ENCODE data around the gene FGFR3. TPM values are rescaled to one million over a fixed set of nuclear protein-coding genes. Genes with fewer than 3 reads are reported as not detected.
"Not testable (repeated sequence)": the region's sequence is repeated elsewhere in the genome, so short reads cannot be mapped to it uniquely, and the experiment has no call there.

Gene FGFR3
- polyA plus RNA-seq, 3 donors: 67.4 to 139 (median 98.6) TPM

DNA sequence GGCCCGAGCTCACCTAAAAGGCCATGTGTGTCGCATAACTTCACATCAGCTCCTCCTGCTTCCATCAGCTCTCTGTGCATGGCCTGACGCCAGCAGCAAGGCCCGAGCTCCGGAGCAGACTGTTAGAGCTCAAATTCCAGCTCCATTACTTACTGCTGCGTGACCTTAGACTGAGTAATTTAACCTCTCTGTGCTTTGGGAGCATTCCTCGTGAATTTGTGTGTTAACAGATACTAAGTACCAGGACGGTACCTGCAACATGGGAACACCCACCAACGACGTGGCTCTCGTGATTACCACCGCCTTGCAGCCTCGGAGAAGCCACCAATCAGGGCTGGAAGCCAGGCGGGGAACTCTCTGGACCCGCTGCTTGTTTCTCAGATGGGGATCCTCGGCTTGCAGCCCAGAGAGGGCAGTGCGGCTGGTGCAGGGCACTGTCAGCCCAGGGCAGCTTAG lies 49.9 kb downstream of the FGFR3 start:
- no peak for DNase-seq (ENCODE audit: extremely low read depth in 1 of 11, low read depth in 9 of 11, low spot score in 4 of 11)

DNA sequence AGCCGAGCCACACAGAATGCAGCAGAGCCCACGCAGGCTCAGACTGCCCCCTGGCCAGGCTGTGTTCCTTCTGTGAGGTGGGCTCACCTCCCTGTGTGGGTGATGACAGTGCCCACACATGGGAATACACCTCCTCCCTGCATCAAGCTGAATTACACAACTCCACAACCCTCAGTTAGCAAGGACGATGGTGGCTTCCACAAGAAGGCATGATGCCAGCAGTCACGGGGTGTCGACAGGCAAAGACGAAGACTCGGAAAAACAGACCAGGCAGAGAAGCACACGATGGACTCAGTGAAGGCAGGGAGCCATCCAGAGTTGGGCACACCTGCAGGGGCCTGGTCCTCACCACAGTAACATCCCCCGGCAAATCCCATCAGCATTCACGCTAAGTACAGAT lies 50.8 kb downstream of the FGFR3 start:
- DNase-seq (ENCODE audit: extremely low read depth in 1 of 11, low read depth in 9 of 11, low spot score in 4 of 11): no peak

DNA sequence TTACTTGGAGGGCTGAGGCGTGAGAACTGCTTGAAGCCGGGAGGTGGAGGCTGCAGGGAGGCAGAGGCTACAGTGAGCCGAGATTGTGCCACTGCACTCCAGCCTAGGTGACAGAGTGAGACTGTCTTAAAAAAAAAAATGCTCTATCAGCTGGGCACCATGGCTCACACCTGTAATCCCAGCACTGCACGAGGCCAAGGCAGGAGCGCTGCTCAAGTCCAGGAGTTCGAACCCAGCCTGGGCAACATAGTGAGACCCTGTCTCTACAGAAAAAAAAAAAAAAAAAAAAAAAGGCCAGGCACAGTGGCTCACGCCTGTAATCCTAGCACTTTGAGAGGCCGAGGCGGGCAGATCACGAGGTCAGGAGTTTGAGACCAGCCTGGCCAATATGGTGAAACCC lies 51.5 kb downstream of the FGFR3 start:
- DNase-seq (ENCODE audit: extremely low read depth in 1 of 11, low read depth in 9 of 11, low spot score in 4 of 11): not testable (repeated sequence)

DNA sequence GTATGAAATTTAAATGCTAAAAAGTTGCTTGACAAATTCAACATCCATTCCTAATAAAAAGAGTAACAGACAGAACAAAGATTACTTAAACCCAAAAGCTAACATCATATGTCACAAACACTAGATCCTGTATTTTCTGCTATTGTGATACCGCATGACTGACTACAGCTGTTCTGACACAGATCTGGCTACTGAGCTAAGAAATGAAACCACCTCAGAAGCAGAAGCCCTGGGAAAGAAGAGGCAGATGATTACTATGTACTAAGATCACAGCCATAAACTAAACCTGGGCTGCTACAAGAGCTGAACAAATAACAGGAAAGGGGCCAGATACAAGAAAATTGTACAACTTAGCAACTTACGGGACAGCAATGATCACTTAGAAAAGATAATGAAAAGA lies 53.5 kb downstream of the FGFR3 start:
- no peak for DNase-seq (ENCODE audit: extremely low read depth in 1 of 11, low read depth in 9 of 11, low spot score in 4 of 11)

DNA sequence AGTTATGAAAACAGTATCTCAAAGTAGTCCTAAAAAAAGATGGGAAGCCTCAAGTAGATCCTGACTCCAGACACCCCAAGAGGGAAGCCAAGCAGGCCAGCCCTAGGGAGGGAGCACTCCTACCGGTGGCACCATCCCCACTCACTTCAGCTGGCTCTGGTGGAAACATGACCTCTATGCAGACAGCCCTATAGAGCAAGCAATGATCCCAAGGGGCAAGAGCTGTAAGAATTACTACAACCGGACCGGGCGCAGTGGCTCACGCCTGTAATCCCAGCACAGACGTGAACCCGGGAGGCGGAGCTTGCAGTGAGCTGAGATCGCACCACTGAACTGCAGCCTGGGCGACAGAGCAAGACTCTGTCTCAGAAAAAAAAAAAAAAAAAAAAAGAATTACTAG lies 57.2 kb downstream of the FGFR3 start:
- no peak for DNase-seq (ENCODE audit: extremely low read depth in 1 of 11, low read depth in 9 of 11, low spot score in 4 of 11)

DNA sequence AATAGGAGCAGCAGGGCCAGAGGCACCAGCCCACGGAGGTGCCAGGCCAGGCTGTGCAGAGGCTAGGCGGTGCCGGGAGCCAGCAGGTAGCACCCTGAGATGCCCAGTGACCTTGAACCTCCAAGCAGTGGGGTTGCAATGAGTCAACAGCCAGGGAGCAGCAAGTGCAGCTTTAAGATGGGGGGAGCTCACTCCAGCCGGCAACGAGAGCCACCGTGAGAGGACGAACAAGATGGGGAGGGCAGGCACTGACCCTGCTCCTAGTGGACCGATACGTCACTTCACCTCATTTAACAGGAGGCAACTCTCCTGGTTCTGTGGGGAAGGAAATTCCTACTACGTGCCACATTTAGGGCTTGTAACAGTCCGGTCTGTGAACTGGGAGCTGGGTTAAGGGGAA lies 58.1 kb downstream of the FGFR3 start:
- no peak for DNase-seq (ENCODE audit: extremely low read depth in 1 of 11, low read depth in 9 of 11, low spot score in 4 of 11)

DNA sequence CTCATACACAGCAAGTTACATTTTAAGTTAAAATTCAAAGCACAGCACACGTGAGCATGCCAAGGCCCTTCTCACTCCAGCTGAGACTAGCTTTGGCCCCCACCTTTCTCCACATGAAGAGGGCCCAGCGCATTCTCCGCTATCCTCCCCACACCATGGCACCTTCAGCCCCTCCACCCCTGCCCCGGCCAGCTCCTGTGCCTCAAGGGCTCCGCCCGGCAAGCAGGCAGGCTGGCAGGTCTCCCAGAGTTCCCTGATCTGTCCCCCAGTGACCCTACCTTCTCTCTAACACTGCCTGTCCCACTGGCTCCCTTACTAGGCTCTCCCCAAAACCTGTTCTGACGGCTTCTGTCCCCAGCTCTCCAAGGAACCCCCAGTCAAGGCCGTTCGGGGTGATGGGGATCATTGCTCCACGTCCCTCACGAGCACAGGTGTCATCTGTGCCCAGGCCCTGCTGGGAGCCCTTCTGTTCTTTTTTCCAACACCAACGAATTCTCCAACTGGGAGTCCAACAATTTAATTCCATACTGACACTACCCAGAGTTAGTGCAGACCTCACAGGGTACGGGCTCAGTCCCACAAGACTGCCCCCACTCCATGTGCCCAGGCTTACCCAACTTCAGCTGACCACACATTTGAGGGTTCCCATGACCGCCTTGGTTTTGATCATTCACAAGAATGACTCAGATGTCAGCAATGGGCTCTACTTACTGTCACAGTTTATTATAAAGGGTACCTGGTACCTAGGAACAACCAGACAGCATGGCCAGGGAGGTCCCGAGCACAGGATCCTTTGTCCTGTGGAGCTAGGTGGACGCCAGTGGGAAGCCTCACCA lies 58.7 kb downstream of the FGFR3 start:
- DNase-seq (ENCODE audit: extremely low read depth in 1 of 11, low read depth in 9 of 11, low spot score in 4 of 11): no peak

DNA sequence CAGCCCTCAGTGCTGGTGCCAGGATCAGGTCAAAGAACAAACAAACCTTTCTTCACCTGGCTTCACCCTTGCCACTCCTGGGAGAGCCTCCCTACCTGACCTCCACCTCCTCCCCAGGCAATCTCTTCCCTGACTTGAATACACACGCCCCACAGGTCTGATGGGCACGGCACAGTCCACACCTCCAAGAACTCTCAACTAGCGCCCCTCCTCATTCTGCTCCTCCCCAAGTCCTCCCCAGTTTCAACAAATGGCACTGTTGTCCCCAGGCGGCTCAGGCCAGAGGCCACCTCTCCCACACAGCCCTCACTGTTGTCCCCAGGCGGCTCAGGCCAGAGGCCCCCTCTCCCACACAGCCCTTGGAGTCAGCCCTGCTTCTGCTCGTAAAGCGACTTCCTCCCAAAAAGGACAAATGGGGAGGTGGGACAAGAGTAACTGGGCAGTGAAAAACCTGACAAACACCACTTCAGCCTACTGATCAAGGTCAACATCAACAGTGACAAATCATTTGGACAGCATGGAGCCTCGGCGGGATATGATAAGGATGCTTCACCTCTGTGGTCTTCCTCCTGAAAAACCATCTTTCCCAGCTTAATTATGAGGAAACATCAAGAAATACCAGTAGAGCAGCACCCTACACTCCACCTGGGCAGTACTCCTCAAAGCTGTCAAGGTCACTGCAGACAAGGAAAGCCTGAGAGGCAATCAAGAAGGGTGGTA lies 60.0 kb downstream of the FGFR3 start:
- DNase-seq (ENCODE audit: extremely low read depth in 1 of 11, low read depth in 9 of 11, low spot score in 4 of 11): no peak

DNA sequence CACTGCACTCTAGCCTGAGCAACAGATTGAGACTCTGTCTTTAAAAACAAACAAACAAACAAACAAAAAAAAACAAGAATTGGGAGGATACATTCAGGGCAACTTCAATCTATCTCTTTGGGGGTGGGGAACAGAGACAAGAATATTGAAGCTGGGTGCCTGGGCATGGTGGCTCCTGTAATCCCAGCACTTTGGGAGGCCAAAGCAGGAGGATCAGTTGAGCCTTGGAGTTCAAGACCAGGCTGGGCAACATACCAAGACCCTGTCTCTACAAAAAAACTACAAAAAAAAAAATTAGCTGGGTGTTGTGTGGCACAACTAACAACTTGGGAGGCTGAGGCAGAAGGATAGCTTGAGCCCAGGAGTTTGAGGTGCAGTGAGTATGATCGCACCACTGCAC lies 61.7 kb downstream of the FGFR3 start:
- DNase-seq (ENCODE audit: extremely low read depth in 1 of 11, low read depth in 9 of 11, low spot score in 4 of 11): no peak

DNA sequence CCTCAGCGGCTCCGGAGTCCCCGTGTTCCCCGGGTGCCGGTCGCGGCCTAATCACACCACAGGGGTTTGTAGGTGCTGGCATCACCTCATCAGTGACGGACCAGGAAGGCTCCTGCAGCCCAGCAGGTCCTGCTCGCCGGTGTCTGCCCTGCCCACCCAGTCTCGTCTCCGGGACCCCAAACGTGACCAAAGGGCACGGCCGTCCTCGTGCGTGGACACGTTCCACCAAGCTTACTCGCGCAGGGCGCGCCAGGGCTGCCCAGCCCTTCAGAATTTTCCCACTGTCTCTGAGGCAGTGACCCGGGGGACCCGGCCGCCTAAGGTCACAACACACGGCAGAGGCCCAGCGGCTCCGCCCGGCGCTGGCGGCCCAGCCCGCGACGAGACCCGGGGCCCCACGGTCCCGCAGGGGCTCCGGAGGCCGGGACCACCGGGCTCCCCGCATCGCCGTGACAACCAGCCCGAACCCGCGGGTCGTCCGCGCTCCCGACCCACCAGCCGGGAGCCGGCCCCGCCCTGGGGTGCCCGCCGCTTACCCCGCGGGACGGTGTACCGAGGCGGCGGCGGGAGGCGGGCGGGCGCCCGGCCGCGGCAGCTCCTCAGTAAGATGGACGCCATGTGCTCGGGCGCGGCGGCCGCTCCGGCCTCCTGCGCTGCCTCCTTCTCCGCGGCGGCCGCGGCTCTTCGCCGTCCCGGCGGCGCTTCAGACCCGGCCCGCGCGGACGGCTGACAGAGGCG lies 62.4 kb downstream of the FGFR3 start:
- DNase-seq (ENCODE audit: extremely low read depth in 1 of 11, low read depth in 9 of 11, low spot score in 4 of 11): no peak

DNA sequence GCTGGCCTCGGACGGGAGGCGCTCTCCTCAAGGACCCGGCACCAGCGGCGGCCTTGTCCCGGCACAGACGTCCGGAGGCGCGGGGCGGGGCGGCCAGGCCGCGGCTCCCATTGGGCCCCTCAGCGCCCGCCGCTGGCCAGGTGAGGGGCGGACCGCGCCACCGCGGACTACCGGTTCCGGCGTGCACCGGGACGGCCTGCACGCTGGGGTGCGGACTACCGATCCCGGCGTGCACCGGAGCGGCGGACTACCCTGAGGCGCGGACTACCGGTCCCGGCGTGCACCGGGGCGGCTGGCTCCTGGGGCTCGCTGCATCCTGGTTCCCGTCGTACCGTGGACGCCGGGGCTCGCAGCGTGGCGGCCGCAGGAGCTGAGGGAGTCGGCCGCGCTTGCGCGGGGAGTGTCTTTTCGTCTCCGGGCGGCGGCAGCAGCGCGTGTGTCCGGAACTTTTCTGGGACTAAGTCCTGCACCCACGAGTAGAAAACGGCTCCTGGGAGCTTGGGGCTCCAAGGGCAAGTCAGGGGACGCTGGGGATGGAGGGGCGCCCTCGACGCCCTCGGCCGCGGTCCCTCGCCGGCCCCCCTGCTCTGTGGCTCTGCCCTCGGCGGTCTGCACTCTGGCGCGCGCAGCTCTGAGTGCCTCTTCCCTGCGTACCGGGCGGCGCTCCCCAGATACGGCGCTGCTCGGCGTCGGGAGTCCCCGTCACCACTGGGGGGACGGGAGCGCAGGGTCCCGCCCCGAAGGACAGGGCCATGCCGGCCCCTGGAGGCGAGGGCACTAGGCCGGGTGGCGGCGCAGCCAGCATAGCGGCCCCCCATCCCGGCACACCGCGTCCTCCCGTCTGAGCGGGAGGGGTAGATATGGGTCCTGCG lies 63.2 kb downstream of the FGFR3 start, which contains the start of gene LETM1:
TSS of gene LETM1 (minus strand) at position 86 of the 872 bp plus-strand sequence. CDS start 206 bp downstream, outside the sequence.
- DNase-seq (ENCODE audit: extremely low read depth in 1 of 11, low read depth in 9 of 11, low spot score in 4 of 11): peak; percentile 60 to 92 (median 90)

DNA sequence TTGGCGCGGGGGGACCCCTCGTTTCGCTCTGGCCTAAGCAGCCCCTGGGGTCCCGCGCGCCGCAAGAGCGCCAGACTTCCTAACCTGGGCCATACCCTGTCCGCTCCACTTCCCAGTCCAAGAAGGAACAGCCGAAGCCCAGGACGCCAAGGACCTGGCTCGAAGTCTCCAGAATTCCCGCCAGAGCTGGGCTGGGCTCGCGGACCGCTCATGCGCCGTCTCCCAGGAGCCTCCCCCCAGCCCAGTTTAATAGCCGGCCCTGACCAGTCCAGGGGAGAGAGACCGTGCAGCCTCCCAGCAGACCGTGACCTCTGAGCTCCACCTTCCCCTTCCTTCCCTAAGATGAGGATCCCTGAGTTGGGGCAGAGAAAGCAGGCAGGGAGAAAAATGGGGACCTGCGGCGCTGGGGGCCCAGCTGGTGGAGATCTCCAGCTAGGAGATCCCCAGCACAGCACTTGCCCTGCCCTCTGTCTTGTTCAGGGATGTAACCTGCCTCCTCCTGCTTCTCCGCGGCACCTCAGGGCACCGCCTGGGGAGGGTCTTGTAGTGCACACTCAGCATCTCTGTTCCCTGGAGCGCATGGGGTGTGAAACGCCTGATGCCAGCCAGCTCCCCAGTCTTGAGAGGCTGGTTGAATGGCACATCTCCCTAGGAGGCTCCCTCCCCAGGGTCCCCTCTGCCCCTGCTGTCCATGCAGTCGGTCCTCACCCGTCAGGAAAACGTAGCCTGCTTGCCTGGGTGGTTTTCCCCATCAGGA lies 64.0 kb downstream of the FGFR3 start:
- DNase-seq (ENCODE audit: extremely low read depth in 1 of 11, low read depth in 9 of 11, low spot score in 4 of 11): no peak

DNA sequence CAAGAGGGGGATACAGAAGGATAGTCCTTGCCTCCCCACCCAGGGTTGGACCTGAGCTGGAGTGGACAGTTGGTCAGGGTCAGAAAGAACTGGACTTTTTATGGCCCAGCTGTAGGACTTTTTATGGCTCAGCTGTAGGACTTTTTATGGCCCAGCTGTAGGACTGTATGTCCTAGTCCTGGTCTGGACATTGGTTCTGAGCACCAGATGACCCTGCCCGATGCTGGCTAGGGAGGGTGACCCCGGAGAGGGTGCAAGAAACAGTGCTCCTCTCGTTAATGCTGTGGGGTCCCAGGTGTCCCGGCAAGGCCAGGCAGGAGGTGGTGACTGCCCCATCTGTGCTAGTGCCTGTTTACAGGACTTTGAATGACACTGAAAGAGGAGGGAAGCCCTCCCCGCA lies 64.8 kb downstream of the FGFR3 start:
- DNase-seq (ENCODE audit: extremely low read depth in 1 of 11, low read depth in 9 of 11, low spot score in 4 of 11): no peak

Other genes starting within 250 kb of the FGFR3 start
- gene FAM53A, start 109.0 kb upstream of the FGFR3 start, polyA plus RNA-seq (ENCODE audit: insufficient read length in 3 of 3): 1 to 10 TPM; 2.0 to 3.0 (median 2.8) TPM
- 100 to 1,000 TPM in 1 of 3 donors, 10 to 100 TPM in 2; 73.1 to 105 (median 89.0) TPM for gene SLBP, start 81.0 kb upstream of the FGFR3 start, polyA plus RNA-seq (ENCODE audit: insufficient read length in 3 of 3)
- 10 to 100 TPM; 33.0 to 51.1 (median 48.1) TPM for gene TMEM129, start 72.0 kb upstream of the FGFR3 start, polyA plus RNA-seq (ENCODE audit: insufficient read length in 3 of 3)
- 10 to 100 TPM; 40.0 to 56.0 (median 50.8) TPM for gene TACC3, start 71.8 kb upstream of the FGFR3 start, polyA plus RNA-seq (ENCODE audit: insufficient read length in 3 of 3)
- 10 to 100 TPM; 21.5 to 28.7 (median 25.7) TPM for gene LETM1, start 62.9 kb downstream of the FGFR3 start, polyA plus RNA-seq (ENCODE audit: insufficient read length in 3 of 3)
- 10 to 100 TPM; 80.1 to 85.2 (median 81.7) TPM for gene NSD2, start 78.1 kb downstream of the FGFR3 start, polyA plus RNA-seq (ENCODE audit: insufficient read length in 3 of 3)
- gene NELFA, start 215.7 kb downstream of the FGFR3 start, polyA plus RNA-seq (ENCODE audit: insufficient read length in 3 of 3): 10 to 100 TPM; 27.3 to 47.6 (median 38.4) TPM

All from renal cortex interstitium (tissue), 11 donors.